ENCODE measurements around the gene CGRRF1.

DNA sequence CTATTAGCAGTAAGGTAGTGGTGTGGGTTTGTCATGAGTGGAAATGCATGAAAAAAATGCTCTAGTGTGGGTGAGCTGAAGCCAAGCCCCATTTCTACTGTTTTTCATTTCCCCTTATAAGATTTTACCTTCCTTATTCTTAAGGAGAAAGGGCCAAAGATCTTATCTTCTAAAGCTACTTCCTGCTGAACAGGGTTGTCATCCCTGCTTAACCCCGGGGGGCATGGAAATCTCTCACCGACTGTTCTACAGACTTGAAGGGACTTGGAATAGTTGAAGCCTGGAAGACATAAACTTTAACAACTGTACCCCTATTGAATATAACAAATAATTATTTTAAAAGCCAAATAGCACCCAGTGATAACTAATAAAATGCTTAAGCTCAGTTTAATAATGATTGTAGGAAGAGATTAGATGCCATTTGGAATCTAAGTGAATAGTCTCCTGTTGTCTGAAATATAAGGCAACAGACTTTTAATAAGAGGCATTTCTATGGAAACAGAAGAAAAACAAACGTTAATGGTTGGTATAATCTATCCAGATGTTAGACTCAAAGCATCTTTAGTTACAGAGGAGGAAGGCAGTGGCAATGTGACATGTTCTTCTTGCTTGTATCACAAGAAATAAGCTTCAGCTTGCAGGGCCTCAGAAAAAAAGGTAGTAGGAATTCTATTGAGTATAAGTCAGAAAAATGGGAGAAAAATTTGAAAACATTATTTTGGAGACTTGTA, 19.1 kb upstream of the CGRRF1 start:
- TF ChIP-seq, protein P1, sequence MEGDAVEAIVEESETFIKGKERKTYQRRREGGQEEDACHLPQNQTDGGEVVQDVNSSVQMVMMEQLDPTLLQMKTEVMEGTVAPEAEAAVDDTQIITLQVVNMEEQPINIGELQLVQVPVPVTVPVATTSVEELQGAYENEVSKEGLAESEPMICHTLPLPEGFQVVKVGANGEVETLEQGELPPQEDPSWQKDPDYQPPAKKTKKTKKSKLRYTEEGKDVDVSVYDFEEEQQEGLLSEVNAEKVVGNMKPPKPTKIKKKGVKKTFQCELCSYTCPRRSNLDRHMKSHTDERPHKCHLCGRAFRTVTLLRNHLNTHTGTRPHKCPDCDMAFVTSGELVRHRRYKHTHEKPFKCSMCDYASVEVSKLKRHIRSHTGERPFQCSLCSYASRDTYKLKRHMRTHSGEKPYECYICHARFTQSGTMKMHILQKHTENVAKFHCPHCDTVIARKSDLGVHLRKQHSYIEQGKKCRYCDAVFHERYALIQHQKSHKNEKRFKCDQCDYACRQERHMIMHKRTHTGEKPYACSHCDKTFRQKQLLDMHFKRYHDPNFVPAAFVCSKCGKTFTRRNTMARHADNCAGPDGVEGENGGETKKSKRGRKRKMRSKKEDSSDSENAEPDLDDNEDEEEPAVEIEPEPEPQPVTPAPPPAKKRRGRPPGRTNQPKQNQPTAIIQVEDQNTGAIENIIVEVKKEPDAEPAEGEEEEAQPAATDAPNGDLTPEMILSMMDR (IDR thresholded peaks at IDR 0.05) = no peak
- TF ChIP-seq SIN3A (IDR thresholded peaks at IDR 0.05; ENCODE audit: borderline replicate concordance, insufficient read depth, low read depth, low read length) (no peak), TCF7L2 (IDR thresholded peaks at IDR 0.05; ENCODE audit: low read depth, low read length) (no peak), POLR2AphosphoS5 (IDR thresholded peaks at IDR 0.05; ENCODE audit: low read depth, low read length) (no peak)

Measured in Panc1 (cell line).